GM21423 (cell line): ENCODE data around the gene EZH1.
"Not testable (repeated sequence)": the region's sequence is repeated elsewhere in the genome, so short reads cannot be mapped to it uniquely, and the experiment has no call there.

Experiments used
- ATAC-seq: cut with Tn5 transposase; IDR thresholded peaks from one replicate; pipeline ENCODE4 v1.9.1; 2021; ENCODE audit warnings: mild to moderate bottlenecking, moderate library complexity; ENCODE audit not compliant: unreplicated experiment

The EZH1 gene

GRCh38 chr17:42773290-42774035 is 28.6 kb upstream of the EZH1 start, which contains the start of gene VPS25:
Gene VPS25 (plus strand): TSS chr17:42773449. CDS start chr17:42773476, 27 bp downstream.
- ATAC-seq: peak; percentile 67

DNA sequence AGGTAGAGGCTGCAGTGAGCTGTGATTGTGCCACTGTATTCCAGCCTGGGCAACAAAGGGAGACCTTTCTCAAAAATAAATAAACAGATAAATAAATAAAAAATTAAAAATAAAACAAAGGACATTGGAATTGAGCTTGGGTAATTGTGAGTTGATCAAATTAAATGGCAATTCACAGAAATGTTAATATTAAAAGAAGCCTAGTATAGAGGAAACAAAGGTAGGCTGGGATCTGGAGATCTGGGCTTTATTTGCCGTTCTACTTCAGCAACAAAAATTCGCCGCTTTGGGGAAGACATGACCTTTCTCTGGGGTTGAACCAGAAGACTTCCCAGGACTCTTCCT is 28.1 kb upstream of the EZH1 start:
- ATAC-seq: no peak

GRCh38 chr17:42769964-42770363 is 25.1 kb upstream of the EZH1 start:
- ATAC-seq: not testable (repeated sequence)

DNA sequence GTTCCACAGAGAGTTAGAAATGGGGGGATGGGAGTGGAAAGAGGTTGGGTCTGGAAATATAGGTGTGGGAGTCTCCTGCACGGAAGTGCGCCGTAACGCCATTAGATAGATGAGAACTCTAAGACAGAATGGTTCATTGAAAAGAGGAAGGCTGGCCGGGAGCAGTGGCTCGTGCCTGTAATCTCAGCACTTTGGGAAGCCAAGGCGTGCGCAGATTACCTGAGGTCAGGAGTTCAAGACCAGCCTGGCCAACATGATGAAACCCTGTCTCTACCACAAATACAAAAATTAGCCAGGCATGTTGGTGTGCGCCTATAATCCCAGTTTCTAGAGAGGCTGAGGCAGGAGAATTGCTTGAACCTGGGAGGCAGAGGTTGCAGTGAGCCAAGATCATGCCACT is 23.2 kb upstream of the EZH1 start:
- not testable (repeated sequence) for ATAC-seq

GRCh38 chr17:42767512-42767911 is 22.7 kb upstream of the EZH1 start:
- no peak for ATAC-seq

- no peak for ATAC-seq
Measured at GRCh38 chr17:42766124-42766523, 21.3 kb upstream of the EZH1 start.

DNA sequence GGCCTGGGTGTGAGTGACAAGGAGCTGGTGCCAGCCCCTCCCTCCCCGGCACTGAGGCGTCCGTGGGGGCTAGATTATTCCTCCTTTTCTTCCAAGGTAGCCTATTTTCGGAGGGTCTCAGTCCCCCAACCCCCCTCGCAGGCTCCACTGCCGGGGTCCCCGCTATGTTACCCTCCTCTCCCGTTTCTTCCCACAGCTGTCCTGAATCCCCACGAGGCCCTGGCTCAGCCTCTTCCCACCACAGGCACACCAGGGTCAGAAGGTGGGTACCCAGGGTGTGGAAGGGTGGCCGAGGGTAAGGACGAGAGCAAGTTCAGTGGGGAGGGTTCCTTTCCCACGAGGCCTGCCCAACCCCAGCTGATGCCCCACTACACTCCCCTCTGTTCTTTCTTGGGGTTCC is 16.8 kb upstream of the EZH1 start:
- ATAC-seq: no peak

DNA sequence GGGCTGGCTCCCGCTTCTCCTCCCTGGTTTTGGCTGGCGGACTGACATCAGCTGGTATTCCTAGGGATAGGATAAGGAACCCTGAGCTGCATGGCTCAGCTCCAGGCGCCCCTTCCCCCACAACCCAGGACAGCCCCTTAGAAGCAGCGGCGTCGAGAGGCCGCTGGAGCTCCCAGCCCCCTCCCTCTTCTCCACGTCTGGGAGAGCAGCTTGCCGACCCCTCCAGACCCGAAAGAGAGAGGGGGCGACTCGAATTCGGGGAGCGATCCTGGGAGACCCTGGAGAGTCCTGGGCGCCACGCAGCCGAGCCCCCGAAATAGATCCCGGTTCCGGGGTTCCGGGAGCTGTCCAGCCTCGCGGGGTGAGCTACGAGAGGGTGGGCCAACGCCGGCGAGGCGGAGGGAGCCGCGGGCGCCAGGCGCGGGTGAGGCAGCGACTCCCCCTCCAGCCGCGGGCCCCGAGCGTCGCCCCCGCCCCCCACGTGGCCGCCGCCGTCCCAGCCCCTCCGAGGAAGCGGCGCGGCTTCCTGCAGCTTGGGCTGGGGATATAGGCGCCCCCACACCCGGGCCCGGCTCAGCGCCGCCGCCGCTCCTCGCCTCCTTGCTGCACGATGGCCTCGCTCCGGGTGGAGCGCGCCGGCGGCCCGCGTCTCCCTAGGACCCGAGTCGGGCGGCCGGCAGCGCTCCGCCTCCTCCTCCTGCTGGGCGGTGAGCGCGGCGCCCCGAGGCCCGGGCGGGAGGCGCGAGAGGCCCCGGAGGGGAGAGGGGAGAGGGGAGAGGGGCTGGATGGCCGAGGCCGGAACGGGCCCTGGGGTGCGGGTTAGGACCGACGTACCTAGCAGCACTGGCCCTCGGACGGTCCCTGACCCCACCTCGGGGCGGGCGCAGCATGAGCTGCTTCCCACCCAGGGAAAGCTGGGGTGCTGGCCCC is 16.1 kb upstream of the EZH1 start, which contains the start of gene RAMP2:
RAMP2 (plus strand) TSS at position 576 of the 930 bp plus-strand sequence; CDS start at position 611, 35 bp downstream.
- ATAC-seq: no peak

GRCh38 chr17:42759982-42760651 is 15.3 kb upstream of the EZH1 start:
- no peak for ATAC-seq

DNA sequence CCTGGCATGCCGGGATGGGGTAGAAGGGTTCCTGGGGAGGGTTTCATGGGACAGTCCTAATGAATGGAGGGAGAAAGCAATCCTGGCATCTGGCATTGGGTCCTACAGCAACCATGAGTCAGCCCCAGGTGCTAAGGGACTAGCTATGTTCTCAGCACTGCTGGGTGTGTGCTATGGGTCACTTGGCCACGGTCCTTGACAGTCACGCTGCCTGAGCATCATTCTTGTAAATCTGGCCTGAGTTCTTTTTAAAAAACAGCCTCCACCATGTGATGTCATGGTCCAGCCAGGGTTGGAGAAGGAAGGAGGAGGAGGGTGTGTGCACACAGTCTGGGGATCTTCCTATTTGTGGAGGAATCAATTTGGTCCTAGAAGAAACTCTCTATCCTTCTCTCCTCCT is 9.9 kb upstream of the EZH1 start:
- no peak for ATAC-seq

GRCh38 chr17:42751628-42752027 is 6.8 kb upstream of the EZH1 start:
- no peak for ATAC-seq

- no peak for ATAC-seq
Measured at GRCh38 chr17:42750739-42751344, 6.0 kb upstream of the EZH1 start.

DNA sequence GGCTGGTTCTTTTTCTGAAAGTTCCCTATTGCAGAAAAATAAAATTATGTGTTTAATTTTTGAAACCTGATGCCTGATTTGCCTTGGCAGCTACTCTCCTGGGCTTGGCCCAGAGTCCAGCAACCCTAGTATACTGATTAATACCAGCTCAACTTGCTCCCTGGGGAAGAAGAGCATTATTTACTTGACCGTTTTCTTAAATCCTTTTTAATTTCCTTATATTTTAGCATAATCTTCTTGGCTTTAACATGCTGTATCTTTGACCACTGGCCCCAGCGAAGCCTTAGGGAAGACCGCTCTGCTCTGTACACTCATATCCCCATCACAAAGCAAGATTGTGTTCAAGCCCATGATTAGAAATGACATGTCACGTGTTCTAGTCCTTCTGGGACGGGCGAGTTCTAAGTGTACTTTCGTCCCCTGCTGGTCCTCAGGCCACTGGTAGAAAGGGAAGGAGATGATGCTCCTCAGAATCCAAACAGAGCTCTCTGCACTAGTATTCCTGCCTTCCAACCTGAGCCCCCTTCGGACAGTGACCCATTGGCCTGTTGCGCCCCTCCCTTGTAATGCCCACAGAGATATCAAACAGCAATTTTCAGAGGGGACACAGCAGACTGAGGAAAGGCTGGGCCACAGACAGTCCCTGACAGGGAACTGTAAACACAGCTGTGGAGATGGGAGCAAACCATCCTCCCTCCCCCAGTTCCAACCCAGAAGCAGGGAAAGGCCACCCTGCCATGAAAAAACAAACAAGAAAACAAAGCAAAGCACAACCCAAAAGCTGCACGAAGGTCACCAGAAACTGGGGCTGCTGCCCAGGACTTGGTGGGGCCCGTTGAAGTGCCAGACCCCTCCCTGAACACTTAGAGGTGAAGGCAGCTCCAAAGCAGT is 4.3 kb upstream of the EZH1 start:
- no peak for ATAC-seq

GRCh38 chr17:42748202-42748907 is 3.5 kb upstream of the EZH1 start:
- no peak for ATAC-seq

- peak; percentile 52 for ATAC-seq
Measured at GRCh38 chr17:42744283-42744805, 496 bp downstream of the EZH1 start.

DNA sequence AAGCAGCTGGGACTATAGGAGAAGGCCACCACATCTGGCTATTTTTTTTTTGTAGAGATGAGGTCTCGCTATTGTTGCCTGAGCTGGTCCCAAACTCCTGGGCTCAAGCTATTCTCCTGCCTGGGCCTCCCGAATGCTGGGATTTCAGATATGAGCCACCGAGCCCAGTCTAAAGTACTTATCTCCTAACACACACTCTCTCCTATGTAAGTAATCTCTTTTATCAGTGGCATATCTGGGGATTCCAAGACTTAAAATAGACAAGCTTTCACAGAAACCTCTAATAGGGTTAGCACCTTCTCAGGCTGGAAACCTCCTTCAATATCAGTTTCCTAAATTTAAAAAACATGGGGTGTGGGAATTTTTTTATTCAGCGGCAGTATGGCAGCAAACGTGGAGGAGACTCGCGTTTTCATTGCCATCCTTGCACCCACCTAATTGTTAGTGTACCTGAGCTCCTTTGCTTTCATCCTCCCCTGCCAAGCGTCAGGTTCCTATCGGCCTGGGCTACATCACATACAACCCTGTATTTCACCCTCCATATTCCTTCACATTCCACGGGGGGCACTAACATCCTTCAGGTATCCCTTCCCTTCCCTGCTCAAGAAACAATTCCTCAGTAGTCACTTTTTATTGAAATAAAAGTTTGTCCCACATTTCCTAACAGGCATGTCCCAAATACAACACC is 1.1 kb downstream of the EZH1 start:
- ATAC-seq: no peak

DNA sequence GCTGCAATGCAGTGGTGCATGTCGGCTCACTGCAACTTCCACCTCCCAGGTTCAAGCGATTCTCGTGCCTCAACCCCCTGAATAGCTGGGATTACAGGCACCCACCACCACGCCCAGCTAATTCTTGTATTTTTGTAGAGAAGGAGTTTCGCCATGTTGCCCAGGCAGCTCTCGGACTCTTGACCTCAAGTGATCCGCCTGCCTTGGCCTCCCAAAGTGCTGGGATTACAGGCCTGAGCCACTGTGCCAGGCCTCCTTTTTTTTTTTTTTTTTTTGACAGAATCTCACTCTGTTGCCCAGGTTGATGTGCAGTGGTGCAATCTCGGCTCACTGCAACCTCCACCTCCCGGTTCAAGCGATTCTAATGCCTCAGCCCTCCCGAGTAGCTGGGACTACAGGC is 1.9 kb downstream of the EZH1 start:
- not testable (repeated sequence) for ATAC-seq

GRCh38 chr17:42740699-42741098 is 4.1 kb downstream of the EZH1 start:
- no peak for ATAC-seq
